ENCODE data around the gene YIPF3. TPM values are rescaled to one million over a fixed set of nuclear protein-coding genes. Genes with fewer than 3 reads are reported as not detected.

YIPF3 gene
- total RNA-seq, 1 experiment from 2014 or later = 81.3 TPM

DNA sequence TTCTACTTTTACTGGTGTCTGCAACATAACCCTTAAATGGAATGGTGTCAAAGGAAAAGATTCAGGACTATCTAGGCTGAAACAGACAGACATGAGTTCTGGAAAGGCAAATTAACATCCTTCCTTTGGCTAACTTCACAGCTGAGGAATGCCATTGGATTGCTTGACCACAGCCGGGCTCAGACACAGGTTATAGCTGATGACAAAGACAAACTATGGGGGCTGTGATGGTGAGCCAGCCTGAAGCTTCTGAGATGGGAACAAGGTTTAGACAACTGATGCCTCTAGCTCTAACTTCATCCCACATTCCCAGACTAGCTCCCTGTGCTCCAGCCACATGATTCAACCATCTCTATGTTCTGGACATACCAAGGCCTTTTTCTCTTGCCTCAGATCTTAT, 15.5 kb upstream of the YIPF3 start (continued):
- TF ChIP-seq GTF2I (CRISPR knock-in tag; conservative IDR thresholded peaks at IDR 0.05) = no peak

DNA sequence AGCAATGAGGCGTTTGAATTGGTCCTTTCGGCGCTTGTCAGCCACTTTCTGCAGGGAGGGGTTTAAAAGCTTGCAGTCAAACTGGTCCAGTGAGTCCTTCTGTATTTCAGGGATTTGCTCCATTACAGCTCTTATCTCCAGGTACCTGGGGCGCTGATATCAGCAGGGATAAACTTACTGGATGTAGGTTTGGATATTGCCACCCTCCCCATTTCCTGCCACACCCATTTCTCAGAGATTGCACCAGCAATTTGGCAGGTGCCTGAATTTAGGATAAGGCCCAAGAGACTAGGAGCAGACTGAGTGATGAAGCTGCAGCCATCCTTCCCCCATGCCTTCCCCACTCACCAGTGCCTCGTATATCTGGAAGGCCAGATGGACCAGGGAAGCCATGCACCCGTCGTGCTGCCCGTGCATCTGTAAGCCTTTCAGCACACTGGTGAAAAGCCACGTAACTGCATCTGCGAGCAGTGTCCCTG, 7.8 kb upstream of the YIPF3 start:
- no peak overlapping the region for H3K27ac Mint-ChIP-seq
- H3K4me1 Mint-ChIP-seq = no peaks in the 10 kb centered on the region
- POLR2A ChIA-PET = interaction anchor here (0.6 to 0.7 kb wide), 2 partner anchors 95 to 417 kb away, joined by 3 to 4 read pairs; no protein-coding TSS in a partner anchor
- no peaks in the 10 kb centered on the region for H3K27me3 Mint-ChIP-seq (ENCODE audit: low read depth)
- CTCF ChIA-PET = no interaction called here
- DNase-seq (ENCODE audit: low spot score) (no peak), ATAC-seq (no peak)
- no peak overlapping the region for H3K4me3 Mint-ChIP-seq
- H3K9me3 Mint-ChIP-seq = no peaks in the 10 kb centered on the region
- no peak for TF ChIP-seq NFATC4 (CRISPR knock-in tag; IDR thresholded peaks at IDR 0.05)
- TF ChIP-seq RORB (CRISPR knock-in tag; IDR thresholded peaks at IDR 0.05) = no peak
- TF ChIP-seq, protein P1, sequence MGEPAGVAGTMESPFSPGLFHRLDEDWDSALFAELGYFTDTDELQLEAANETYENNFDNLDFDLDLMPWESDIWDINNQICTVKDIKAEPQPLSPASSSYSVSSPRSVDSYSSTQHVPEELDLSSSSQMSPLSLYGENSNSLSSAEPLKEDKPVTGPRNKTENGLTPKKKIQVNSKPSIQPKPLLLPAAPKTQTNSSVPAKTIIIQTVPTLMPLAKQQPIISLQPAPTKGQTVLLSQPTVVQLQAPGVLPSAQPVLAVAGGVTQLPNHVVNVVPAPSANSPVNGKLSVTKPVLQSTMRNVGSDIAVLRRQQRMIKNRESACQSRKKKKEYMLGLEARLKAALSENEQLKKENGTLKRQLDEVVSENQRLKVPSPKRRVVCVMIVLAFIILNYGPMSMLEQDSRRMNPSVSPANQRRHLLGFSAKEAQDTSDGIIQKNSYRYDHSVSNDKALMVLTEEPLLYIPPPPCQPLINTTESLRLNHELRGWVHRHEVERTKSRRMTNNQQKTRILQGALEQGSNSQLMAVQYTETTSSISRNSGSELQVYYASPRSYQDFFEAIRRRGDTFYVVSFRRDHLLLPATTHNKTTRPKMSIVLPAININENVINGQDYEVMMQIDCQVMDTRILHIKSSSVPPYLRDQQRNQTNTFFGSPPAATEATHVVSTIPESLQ (CRISPR knock-in tag; IDR thresholded peaks at IDR 0.05) = no peak
- TF ChIP-seq ZNF671 (CRISPR knock-in tag; IDR thresholded peaks at IDR 0.05) = no peak
- TF ChIP-seq, protein P2, sequence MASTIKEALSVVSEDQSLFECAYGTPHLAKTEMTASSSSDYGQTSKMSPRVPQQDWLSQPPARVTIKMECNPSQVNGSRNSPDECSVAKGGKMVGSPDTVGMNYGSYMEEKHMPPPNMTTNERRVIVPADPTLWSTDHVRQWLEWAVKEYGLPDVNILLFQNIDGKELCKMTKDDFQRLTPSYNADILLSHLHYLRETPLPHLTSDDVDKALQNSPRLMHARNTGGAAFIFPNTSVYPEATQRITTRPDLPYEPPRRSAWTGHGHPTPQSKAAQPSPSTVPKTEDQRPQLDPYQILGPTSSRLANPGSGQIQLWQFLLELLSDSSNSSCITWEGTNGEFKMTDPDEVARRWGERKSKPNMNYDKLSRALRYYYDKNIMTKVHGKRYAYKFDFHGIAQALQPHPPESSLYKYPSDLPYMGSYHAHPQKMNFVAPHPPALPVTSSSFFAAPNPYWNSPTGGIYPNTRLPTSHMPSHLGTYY (CRISPR knock-in tag; IDR thresholded peaks at IDR 0.05) = no peak
- TF ChIP-seq, protein P3, sequence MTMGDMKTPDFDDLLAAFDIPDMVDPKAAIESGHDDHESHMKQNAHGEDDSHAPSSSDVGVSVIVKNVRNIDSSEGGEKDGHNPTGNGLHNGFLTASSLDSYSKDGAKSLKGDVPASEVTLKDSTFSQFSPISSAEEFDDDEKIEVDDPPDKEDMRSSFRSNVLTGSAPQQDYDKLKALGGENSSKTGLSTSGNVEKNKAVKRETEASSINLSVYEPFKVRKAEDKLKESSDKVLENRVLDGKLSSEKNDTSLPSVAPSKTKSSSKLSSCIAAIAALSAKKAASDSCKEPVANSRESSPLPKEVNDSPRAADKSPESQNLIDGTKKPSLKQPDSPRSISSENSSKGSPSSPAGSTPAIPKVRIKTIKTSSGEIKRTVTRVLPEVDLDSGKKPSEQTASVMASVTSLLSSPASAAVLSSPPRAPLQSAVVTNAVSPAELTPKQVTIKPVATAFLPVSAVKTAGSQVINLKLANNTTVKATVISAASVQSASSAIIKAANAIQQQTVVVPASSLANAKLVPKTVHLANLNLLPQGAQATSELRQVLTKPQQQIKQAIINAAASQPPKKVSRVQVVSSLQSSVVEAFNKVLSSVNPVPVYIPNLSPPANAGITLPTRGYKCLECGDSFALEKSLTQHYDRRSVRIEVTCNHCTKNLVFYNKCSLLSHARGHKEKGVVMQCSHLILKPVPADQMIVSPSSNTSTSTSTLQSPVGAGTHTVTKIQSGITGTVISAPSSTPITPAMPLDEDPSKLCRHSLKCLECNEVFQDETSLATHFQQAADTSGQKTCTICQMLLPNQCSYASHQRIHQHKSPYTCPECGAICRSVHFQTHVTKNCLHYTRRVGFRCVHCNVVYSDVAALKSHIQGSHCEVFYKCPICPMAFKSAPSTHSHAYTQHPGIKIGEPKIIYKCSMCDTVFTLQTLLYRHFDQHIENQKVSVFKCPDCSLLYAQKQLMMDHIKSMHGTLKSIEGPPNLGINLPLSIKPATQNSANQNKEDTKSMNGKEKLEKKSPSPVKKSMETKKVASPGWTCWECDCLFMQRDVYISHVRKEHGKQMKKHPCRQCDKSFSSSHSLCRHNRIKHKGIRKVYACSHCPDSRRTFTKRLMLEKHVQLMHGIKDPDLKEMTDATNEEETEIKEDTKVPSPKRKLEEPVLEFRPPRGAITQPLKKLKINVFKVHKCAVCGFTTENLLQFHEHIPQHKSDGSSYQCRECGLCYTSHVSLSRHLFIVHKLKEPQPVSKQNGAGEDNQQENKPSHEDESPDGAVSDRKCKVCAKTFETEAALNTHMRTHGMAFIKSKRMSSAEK (CRISPR knock-in tag; IDR thresholded peaks at IDR 0.05; ENCODE audit: borderline replicate concordance) = no peak
- no peak for TF ChIP-seq JAZF1 (CRISPR knock-in tag; IDR thresholded peaks at IDR 0.05)
- no peak for TF ChIP-seq OVOL2 (CRISPR knock-in tag; IDR thresholded peaks at IDR 0.05; ENCODE audit: borderline replicate concordance)
- no peak for TF ChIP-seq ZNF396 (CRISPR knock-in tag; IDR thresholded peaks at IDR 0.05; ENCODE audit: borderline replicate concordance)
- no peak for TF ChIP-seq PRRX2 (CRISPR knock-in tag; IDR thresholded peaks at IDR 0.05)
- TF ChIP-seq, protein P4, sequence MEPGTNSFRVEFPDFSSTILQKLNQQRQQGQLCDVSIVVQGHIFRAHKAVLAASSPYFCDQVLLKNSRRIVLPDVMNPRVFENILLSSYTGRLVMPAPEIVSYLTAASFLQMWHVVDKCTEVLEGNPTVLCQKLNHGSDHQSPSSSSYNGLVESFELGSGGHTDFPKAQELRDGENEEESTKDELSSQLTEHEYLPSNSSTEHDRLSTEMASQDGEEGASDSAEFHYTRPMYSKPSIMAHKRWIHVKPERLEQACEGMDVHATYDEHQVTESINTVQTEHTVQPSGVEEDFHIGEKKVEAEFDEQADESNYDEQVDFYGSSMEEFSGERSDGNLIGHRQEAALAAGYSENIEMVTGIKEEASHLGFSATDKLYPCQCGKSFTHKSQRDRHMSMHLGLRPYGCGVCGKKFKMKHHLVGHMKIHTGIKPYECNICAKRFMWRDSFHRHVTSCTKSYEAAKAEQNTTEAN (CRISPR knock-in tag; IDR thresholded peaks at IDR 0.05) = no peak
- TF ChIP-seq, protein P5, sequence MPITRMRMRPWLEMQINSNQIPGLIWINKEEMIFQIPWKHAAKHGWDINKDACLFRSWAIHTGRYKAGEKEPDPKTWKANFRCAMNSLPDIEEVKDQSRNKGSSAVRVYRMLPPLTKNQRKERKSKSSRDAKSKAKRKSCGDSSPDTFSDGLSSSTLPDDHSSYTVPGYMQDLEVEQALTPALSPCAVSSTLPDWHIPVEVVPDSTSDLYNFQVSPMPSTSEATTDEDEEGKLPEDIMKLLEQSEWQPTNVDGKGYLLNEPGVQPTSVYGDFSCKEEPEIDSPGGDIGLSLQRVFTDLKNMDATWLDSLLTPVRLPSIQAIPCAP (CRISPR knock-in tag; IDR thresholded peaks at IDR 0.05) = no peak
- TF ChIP-seq ZNF219 (CRISPR knock-in tag; IDR thresholded peaks at IDR 0.05; ENCODE audit: borderline replicate concordance) = no peak
- no peak for TF ChIP-seq SOX15 (CRISPR knock-in tag; IDR thresholded peaks at IDR 0.05)
- peaks cover 75% of the 10 kb centered on the region for H3K36me3 Mint-ChIP-seq

DNA sequence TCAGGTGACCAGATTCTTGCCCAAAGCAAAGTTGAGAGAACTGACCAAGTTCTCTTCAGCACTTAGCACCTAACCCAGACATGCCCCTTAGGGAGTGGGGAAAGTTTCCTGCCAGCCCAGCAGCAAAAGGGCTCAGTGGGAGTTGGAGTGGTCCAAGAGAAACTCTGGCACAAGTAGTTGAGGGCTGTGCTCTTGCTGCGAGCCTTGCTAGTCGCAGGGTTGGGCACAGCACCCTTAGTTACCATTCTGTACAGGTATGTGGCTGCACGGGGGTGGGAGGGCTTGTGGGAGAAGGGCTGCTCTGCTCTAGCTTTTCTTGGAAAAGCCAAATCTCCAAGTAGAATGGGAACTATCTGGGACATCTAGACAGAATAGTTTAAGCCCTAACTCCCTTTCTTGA, 6.6 kb upstream of the YIPF3 start:
- DNase-seq (ENCODE audit: low spot score) = no peak
- ATAC-seq = no peak
- Mint-ChIP-seq H3K4me1 (no peaks in the 10 kb centered on the region), H3K36me3 (peaks cover 64% of the 10 kb centered on the region), H3K27me3 (ENCODE audit: low read depth) (no peaks in the 10 kb centered on the region), H3K4me3 (no peak overlapping the region), H3K9me3 (no peaks in the 10 kb centered on the region), H3K27ac (no peak overlapping the region)
- ChIA-PET CTCF (no interaction called here), POLR2A (no interaction called here)
- TF ChIP-seq, protein P6, sequence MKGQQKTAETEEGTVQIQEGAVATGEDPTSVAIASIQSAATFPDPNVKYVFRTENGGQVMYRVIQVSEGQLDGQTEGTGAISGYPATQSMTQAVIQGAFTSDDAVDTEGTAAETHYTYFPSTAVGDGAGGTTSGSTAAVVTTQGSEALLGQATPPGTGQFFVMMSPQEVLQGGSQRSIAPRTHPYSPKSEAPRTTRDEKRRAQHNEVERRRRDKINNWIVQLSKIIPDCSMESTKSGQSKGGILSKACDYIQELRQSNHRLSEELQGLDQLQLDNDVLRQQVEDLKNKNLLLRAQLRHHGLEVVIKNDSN (CRISPR knock-in tag; IDR thresholded peaks at IDR 0.05) = no peak
- no peak for TF ChIP-seq JUN (CRISPR knock-in tag; IDR thresholded peaks at IDR 0.05)
- no peak for TF ChIP-seq FOXJ3 (CRISPR knock-in tag; IDR thresholded peaks at IDR 0.05; ENCODE audit: borderline replicate concordance)
- TF ChIP-seq CREB1 (CRISPR knock-in tag; IDR thresholded peaks at IDR 0.05) = no peak
- TF ChIP-seq CBFB (CRISPR knock-in tag; IDR thresholded peaks at IDR 0.05; ENCODE audit: low read depth) = no peak
- no peak for TF ChIP-seq ZNF263 (CRISPR knock-in tag; IDR thresholded peaks at IDR 0.05; ENCODE audit: low read depth)
- TF ChIP-seq, protein P7, sequence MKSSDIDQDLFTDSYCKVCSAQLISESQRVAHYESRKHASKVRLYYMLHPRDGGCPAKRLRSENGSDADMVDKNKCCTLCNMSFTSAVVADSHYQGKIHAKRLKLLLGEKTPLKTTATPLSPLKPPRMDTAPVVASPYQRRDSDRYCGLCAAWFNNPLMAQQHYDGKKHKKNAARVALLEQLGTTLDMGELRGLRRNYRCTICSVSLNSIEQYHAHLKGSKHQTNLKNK (CRISPR knock-in tag; IDR thresholded peaks at IDR 0.05) = no peak
- TF ChIP-seq NFYB (CRISPR knock-in tag; conservative IDR thresholded peaks at IDR 0.05; ENCODE audit: low read depth) = no peak
- TF ChIP-seq, protein P4 (CRISPR knock-in tag; IDR thresholded peaks at IDR 0.05) = no peak

Data from WTC11 (cell line).